AG20443 (cell line): ENCODE results near the gene CFAP54.
"Not testable (repeated sequence)": the region's sequence is repeated elsewhere in the genome, so short reads cannot be mapped to it uniquely, and the experiment has no call there.

Source experiments
- DNase-seq: peaks from one replicate; pipeline ENCODE4 v3.0.0; 2012; ENCODE audit warnings: low spot score, mixed read lengths

The CFAP54 gene

DNA sequence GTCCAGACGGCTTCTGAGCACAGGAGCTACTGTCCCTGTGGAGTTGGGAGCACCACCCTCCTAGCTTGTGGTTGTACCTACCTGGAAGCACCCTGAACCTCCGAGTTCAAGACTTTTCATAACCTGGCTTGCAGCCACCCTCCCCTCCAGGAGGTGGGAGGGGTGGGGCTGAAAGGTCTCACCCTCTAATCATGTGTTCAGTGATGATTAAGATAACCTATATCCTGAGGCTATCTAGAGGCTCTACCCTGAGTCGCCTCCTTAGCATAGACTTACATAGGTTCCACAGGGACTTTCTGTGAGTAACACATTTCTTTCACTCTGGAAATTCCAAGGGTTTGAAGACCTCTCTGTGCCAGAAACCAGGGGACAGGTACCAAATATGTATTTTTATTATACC lies 146.5 kb downstream of the CFAP54 start:
- DNase-seq: no peak

DNA sequence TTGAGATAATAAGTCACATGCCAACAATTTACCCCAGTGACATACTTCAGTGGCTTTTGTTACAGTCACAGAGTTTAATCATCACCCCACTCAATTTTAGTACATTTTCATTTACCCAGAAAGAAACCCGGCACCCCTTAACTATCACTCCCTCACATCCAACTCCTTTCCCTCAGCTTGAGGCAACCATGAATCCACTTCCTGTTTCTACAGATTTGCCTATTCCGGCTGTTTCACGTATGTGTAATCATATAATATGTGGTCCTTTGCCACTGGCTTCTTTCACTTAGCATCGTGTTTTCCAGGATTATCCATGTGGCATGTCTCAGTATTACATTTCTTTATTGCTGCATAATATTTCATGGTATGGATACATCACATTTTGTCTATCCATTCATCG lies 147.5 kb downstream of the CFAP54 start:
- no peak for DNase-seq

DNA sequence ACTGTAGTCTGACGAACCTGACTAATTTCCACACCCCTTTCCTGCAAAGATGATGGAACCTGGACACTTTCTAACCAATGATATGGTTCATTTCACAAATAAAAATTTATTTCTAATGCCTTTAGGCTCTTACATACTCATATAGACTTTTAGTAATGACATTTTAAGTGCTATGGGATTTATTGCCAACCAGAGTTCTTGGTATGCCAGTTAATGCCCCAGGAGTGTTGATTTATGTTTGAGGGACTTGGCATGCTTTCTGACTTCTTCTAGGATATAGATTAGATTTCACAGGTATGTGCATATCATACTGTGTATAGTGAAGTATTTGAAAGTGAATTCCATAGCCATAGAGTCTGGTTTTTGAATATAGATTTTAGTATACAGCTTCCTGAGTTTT lies 159.5 kb downstream of the CFAP54 start:
- DNase-seq: no peak

DNA sequence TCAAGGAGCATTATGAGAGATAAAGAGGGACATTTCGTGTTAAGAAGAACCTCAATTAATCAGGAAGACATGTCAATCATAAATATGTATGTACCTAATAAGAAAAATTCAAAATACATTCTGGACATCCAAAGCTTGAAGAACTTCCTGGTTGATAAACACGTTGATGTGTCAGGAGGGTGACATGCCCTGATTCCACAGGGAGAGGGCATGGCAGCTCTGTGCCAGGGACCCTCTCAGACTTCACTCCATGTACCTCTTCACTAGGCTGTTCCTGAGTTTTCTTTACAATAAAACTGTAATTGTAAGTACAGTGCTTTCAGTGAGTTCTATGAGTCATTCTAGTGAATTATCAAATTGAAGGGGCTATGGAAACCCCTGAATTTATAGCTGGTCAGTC lies 163.5 kb downstream of the CFAP54 start:
- no peak for DNase-seq

DNA sequence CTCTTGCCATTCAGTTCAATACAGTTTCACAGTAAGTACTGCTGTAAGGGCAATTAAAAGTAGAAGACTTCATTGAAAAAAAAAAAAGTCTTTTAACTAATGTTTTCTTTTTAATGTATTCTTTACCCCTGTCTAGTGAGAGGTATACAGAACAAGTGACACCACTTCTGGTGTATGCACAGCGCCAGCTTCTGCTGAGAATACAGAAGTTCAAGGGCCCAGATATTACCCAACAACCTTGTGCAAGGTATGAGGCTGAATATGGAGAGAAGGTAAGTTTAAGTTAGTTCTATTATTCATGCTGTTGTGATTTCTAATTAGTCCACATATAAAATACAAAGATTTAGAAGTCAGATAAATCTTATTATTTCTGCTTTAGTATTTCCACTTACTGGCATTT lies 168.7 kb downstream of the CFAP54 start:
- no peak for DNase-seq

DNA sequence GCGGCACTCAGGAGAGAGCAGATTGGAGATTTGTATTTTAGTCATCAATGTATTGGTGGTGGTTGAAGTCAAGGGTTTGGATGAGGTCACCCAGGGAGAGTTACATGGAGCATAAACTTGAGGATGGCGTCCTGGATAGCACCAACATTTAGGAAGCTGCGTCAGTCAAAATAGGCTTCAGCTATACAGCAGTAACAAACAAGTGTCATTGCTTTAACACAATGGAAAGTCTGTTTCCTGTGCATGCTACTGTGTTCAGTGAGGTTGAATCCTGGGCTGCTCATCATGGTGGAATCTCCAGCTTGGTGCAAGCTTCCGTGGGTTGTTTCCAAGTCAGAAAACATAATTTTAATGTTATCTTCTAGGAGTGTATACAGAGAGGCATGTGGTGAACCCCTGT lies 180.4 kb downstream of the CFAP54 start:
- DNase-seq: no peak

DNA sequence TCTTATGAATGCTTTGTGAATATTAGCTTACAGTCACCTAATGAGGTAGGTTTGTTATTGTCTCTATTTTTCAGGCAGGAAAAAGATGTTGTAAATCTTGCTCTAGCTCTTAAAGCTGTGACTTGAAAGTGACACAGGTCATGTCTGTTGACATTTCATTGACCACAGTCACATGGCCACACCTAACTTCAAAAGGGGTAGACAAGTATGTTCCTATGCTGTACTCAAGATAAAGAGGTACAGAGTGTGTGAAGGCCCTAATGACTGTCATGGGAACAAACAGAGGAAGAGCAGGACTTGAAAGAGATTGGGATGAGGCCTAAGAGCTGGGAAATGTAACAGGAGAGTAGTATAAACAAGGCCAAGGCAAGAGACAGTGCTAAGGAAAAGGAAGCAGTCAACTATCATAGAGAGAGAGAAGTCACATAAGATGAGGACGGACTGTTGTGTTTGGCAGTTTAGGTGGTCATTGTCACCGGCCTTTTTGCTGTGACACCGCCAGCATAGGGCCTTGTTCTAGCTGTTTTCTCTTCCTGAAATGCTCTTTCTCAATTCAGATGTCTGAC lies 181.0 kb downstream of the CFAP54 start:
- DNase-seq: no peak

DNA sequence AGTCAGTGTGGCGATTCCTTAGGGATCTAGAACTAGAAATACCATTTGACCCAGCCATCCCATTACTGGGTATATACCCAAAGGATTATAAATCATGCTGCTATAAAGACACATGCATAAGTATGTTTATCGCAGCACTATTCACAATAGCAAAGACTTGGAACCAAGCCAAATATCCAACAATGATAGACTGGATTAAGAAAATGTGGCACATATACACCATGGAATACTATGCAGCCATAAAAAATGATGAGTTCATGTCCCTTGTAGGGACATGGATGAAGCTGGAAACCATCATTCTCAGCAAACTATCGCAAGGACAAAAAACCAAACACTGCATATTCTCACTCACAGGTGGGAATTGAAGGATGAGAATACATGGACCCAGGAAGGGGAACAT lies 186.1 kb downstream of the CFAP54 start:
- not testable (repeated sequence) for DNase-seq

DNA sequence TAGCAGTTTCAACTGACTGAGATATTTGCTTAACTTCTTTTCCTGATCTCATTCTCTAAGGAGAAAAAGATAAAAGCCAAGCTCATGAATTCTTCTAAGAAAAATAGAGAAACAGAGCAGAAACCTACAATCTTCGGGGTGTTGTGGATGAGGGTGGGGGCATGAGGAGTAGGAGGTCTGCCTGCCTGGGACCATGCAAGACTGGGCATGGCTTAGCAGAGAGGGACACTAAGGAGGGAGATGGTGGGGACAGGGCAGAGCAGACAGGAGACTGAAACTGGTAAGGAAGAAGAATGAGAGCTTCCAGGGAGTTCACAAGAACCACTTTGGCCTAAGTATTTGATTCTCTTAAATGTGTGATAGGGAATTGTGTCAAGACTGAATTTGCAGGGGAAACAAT lies 188.0 kb downstream of the CFAP54 start:
- DNase-seq: no peak

DNA sequence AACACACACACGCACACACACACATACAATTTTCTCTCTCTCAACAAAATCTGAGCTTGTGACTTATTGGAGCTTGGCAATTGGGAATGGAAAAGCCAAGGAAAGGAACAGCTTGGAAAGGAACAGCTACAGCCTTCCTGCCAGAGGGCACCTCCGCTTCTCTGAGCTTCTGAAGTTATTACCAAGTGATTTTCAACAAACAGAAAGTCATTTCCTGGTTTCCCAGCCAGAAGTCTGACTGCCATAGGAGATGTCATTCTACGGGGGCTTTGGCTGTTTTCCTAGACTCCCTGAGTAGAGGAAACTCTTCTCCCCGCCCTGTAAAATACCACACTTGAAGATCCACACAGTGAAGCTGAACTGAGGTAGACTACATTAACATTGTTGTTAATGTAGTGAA lies 198.3 kb downstream of the CFAP54 start:
- no peak for DNase-seq

DNA sequence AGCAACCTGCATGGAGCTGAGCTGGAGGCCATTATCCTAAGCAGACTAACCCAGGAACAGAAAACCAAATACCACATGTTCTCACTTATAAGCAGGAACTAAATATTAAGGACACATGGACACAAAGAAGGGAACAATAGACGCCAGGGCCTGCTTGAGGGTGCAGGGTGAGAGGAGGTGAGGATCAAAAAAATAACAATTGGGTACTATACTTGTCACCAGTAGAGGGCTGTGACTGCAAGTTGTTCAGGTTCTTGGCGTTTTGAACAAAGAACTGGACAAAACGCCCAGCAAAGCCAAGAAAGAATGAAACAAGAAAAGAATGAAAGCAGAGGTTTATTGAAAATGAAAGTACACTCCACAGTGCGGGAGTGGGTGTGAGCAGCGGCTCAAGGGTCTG lies 209.1 kb downstream of the CFAP54 start:
- no peak for DNase-seq

DNA sequence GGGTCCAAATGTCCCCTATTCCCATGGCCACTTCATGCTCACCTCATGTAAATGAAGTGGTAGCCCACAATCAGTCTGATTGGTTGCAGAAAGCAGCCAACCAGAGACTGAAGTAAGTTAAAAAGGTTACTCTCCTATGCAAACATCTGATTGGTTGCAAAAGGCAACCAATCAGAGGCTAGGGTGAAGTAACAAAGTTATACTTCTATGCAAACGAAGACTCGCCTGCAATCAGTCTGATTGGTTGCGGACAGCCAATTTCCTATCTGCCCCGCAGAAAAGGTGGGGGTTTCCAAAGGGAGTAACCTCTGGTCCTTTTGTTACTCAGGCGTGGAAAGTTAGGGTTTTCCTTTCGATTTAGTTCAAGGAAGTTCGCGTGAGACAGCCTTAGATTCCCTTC lies 209.6 kb downstream of the CFAP54 start:
- DNase-seq: no peak

DNA sequence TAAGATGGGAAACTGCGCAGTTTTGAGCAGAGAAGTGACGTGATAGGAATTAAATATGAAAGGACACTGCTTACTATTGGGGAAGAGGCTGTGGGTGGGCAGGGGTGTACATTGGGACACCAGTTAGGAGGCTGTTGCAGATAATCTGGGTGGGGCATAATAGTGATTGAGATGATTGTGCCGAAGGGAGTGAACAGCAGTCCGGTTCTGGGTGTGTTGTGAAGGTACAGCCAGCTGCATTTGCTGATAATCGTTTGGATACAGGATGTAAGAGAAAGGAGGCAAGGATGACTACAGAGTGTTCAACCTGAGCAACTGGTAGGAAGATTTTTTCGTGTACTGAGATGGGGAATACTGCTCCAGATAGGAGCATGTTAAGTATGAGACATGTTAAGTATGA lies 212.5 kb downstream of the CFAP54 start:
- no peak for DNase-seq

DNA sequence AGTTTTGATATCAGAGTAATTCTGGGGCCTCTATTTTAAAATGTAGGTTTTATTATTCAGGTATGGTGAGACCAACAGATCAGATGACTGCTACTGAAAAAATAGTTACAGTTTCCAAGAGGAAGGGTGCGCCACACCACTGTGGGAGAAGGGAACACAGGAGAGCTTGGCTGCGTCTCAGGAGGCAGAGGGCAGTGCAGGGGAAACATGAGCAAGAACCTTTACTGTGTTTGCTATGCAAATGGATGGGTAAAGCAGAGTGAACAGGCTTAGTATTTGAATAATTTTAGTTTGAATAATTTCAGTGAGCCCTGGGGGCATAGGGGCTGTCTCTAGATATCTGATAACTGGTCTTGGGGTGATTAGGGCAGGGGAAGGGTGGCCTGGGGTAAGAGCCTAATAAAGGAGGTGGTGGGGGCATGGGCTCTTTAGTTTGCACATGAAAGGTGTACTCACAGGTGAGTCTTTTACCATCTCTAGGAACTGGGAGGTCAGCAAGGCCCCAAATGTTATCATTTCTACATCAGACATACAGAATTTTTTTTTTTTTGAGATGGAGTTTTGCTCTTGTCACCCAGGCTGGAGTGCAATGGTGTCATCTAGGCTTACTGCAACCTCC lies 220.9 kb downstream of the CFAP54 start:
- no peak for DNase-seq

DNA sequence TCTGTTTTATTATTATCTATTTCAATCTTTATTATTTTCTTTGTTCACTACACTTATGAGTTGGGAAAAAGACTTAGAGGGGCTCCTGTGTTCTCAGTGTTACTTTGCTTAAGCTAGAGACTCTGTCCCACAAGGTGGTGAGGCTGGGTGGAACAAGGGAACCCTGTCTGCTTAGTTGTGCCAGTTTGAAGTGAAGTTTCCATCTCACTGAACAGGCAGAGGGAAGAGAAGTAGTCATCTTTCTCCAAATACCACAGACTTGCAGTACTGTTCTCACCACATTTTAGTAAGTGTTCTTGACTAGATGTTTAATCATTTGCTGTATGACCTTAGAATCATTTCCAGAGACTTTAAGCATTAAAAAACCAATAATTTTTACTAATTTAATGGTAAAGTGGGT lies 222.0 kb downstream of the CFAP54 start:
- no peak for DNase-seq

DNA sequence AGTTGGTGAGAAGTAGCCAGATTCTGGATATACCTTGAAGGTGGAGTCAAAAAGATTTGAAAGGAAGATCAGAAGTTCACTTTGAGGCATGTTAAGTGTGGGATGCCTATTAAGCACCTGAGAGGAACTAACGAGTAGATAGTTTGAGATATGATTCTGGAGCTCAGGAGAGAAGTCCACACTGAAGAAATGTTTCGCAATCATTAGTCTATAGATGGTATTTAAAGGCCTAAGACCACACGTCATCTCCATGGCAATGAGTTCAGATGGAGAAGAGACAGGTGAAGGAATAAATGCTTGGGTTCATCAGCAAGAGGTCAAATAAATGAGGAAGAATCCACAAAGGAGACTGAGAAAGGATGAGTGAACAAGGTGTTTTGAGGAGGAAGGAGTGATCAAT lies 224.8 kb downstream of the CFAP54 start:
- DNase-seq: no peak

DNA sequence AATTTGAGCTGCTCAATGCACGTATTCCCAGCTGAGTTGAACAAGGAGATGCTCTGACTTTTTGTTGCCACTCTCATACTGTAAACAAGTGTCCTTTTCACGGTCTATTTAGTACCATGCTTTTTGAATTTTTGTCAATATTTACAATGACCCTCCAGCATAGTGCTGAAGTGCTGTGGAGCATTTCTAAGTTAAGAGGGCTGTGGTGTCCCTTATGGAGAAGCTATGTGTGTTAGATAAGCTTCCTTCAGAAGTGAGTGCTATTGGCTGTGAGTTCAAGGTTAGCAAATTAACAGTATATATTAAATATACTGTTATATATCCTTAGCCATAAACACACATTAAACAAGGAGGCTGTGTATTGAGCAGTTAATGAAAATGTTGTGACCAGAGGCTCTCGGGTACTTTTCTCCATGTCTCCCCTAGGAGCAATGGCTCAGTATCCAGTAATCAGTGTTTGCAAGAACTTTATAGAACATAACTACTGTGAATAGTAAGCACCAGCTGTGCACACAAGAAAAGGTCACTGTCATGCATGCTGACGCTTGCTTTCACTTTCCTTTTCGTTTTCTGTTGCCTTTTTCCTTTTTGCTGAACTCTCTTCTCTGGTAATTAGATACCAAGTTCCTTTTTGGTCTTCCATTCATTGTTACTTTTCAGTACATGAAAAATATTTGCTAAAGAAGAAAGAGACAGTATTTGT lies 230.4 kb downstream of the CFAP54 start:
- DNase-seq: peak; percentile 41

DNA sequence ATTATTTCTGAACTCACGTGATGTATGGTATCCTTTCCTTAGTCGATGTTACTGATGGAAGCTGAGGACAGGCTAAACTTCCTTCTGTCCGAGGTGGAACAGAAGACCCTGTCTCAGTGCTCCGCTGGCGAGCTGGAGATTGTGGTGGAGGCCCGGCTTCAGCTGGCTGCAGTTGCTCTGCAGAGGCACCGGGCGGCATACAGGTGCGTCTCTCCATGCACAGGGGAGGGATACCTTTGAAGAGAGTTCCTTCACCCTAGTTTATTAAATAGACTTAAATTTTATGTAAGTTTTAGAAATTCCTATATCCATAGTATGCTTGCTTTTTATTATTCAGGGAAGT lies 231.0 kb downstream of the CFAP54 start:
- DNase-seq: peak; percentile 41

DNA sequence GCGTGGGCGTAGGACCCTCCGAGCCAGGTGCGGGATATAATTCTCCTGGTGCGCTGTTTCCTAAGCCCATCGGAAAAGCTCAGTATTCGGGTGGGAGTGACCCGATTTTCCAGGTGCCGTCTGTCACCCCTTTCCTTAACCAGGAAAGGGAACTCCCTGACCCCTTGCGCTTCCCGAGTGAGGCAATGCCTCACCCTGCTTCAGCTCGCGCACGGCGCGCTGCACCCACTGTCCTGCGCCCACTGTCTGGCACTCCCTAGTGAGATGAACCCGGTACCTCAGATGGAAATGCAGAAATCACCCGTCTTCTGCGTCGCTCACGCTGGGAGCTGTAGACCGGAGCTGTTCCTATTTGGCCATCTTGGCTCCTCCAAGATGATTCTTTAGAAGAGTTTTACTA lies 240.1 kb downstream of the CFAP54 start:
- DNase-seq: not testable (repeated sequence)

DNA sequence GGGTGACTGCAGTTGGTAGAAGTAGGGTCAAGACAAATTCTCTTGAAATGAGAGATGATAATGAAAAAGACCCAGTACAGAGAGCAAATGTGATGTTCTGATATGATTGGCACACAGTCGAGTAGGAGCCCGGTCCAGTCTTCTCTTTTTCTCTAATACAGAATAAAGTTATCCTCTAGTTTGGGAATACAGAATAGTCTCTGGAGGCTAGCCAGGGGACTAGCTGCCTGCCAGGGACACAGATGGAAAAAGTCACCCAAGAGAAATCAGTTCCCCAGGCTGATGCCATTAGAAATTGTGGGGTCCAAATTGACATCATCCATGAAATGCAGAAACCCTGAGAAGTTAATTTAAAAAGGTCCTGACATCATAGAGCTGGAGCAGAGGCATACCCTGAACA lies 240.5 kb downstream of the CFAP54 start:
- no peak for DNase-seq

DNA sequence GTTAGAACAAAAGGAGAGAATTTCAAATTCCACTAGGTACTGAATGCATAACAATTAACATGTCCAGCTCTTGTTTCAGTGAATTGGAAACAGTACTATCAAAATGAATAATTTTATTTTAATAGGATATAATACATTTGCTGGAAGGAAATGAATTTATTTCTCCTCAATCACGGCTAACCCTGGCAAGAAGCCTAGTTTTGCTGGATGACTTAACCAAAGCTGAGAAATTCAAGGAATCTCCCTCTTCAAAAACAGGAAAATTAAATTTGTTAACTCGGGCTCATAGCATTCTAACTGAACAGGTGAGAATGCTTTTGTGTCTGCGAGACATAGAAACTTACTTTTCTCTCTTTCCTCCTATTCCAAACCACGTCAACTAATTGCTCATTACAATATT lies 254.2 kb downstream of the CFAP54 start:
- peak; percentile 18 for DNase-seq

DNA sequence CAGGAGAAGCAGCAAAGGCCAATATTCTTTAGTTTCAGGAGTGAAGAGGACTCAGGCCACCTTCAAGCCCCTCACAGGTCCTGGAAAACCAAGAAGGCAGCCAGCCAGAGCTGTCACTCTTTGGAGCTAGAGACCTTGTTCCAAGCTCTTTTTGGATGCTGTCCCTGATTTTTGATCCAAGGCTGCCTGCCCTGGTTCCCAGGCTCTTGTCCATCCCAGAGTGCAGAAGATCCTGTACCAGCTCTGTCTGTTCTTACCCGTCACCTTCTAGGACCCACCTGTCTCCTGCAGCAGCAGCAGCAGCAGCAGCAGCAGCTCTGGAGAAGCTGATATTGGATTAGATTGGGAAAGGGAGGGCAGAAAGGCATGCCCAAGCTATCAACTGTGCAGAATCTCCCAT lies 260.6 kb downstream of the CFAP54 start:
- no peak for DNase-seq

DNA sequence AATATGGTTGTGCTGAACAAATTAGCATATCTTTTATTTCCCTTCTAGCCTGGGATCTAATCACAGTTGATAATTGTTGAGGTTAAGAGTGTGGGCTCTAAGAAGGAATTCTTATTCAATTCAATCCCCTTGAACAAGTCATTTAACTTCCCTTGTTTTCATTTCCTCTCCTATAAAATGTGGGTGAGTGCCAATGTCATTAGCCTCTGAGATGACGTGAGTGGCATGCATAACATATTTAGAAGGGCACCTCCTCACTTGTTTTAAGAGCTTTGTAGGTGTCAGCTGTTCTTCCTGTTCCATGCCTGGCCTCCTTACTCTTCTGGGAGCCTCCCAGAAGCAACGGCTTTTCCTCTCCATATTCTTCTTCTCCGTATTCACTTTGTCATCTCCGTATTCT lies 262.2 kb downstream of the CFAP54 start:
- no peak for DNase-seq

DNA sequence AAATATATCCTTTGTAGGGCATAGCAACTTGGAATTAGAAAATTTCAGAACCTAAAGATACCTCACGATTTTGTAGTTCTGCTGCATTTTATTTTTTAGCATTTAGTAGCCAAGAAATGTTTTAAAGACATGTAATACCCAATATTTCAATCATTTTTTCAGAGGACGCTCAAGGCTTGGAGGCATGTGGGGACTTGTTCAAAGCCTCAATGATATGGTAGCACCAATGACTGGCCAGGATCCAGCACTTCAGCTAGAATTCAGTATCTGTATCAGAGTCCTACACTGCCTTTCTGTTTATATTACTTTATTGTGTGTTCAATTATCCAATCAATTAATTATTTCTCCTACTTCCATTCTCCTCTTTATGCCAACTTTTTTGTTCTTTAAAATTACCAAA lies 262.8 kb downstream of the CFAP54 start:
- no peak for DNase-seq
